H1 (cell line): ENCODE data around the gene LAD1.

Experiments used
- BRCA1 ChIP-seq: IDR thresholded peaks from 2 replicates; pipeline ENCODE4 v1.6.1; 2012; ENCODE audit warnings: low read depth, low read length, improper control_type of control experiment
- CBX8 ChIP-seq: fragments of 300-800, 300-1000 bp; sonication (generic); IDR thresholded peaks from 2 replicates; pipeline ENCODE4 v1.7.1; 2016; ENCODE audit warnings: low read depth, low read length, borderline replicate concordance
- CHD1 ChIP-seq: IDR thresholded peaks from 2 replicates; pipeline ENCODE4 v1.6.1; 2012; ENCODE audit warnings: low read depth, low read length, improper control_type of control experiment
- EZH2 ChIP-seq: fragments of 200-600 bp; sonication (generic); IDR thresholded peaks from 2 replicates; pipeline ENCODE4 v1.7.1; 2012; ENCODE audit warnings: low read depth, mild to moderate bottlenecking, moderate library complexity, low read length, inconsistent platforms; ENCODE audit not compliant: severe bottlenecking
- JUN ChIP-seq: IDR thresholded peaks from 2 replicates; pipeline ENCODE4 v1.6.1; 2011; ENCODE audit warnings: low read depth, mild to moderate bottlenecking, improper control_type of control experiment, low read length
- POLR2A ChIP-seq, 2 experiments: IDR thresholded peaks; 1 replicate in 1 of 2; 2 replicates in 1 of 2; pipeline ENCODE4 v1.6.1; 2011; ENCODE audit warnings: low read depth in 2 of 2, low read length in 2 of 2, mild to moderate bottlenecking in 2 of 2; ENCODE audit errors: control extremely low read depth in 1 of 2
- POLR2AphosphoS5 ChIP-seq: IDR thresholded peaks from 2 replicates; pipeline ENCODE4 v1.6.1; 2011; ENCODE audit warnings: low read depth, low read length
- RFX5 ChIP-seq: IDR thresholded peaks from 2 replicates; pipeline ENCODE4 v1.6.1; 2011; ENCODE audit warnings: low read depth, low read length, improper control_type of control experiment, borderline replicate concordance
- SIN3A ChIP-seq, 2 experiments: IDR thresholded peaks in 1 of 2; conservative IDR thresholded peaks in 1 of 2; 2 replicates each; pipeline ENCODE4 v1.6.1; 2011 to 2012; ENCODE audit warnings: low read length in 2 of 2, improper control_type of control experiment in 1 of 2, low read depth in 1 of 2, mild to moderate bottlenecking in 1 of 2
- SIRT6 ChIP-seq: IDR thresholded peaks from one replicate; pipeline ENCODE4 v1.7.1; 2012; ENCODE audit warnings: low read length, inconsistent platforms
- TAF1 ChIP-seq: IDR thresholded peaks from 2 replicates; pipeline ENCODE4 v1.6.1; 2011; ENCODE audit warnings: mild to moderate bottlenecking, low read depth, low read length
- TCF12 ChIP-seq: IDR thresholded peaks from 2 replicates; pipeline ENCODE4 v1.6.1; 2011; ENCODE audit warnings: low read depth, mild to moderate bottlenecking, low read length
- YY1 ChIP-seq: IDR thresholded peaks from 2 replicates; pipeline ENCODE4 v1.6.1; 2011; ENCODE audit warnings: low read depth, mild to moderate bottlenecking, low read length
- TF ChIP-seq, protein P1 (sequence below), 3 experiments: IDR thresholded peaks; 1 replicate in 2 of 3; 2 replicates in 1 of 3; pipeline versions ENCODE4 v1.5.1 to v1.6.1; 2011; ENCODE audit warnings: low read length in 3 of 3, mild to moderate bottlenecking in 3 of 3, inconsistent platforms in 2 of 3, low read depth in 1 of 3, moderate library complexity in 1 of 3; ENCODE audit not compliant: insufficient read depth in 1 of 3; ENCODE audit errors: control extremely low read depth in 1 of 3

GRCh38 chr1:201354151-201354900 is 44.8 kb downstream of the LAD1 start:
- TF ChIP-seq TAF1: no peak
- no peak for TF ChIP-seq POLR2A (IDR thresholded peaks at IDR 0.05; ENCODE audit: control extremely low read depth in 1 of 2, low read depth in 2 of 2, low read length in 2 of 2)
- TF ChIP-seq, protein P1, sequence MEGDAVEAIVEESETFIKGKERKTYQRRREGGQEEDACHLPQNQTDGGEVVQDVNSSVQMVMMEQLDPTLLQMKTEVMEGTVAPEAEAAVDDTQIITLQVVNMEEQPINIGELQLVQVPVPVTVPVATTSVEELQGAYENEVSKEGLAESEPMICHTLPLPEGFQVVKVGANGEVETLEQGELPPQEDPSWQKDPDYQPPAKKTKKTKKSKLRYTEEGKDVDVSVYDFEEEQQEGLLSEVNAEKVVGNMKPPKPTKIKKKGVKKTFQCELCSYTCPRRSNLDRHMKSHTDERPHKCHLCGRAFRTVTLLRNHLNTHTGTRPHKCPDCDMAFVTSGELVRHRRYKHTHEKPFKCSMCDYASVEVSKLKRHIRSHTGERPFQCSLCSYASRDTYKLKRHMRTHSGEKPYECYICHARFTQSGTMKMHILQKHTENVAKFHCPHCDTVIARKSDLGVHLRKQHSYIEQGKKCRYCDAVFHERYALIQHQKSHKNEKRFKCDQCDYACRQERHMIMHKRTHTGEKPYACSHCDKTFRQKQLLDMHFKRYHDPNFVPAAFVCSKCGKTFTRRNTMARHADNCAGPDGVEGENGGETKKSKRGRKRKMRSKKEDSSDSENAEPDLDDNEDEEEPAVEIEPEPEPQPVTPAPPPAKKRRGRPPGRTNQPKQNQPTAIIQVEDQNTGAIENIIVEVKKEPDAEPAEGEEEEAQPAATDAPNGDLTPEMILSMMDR (IDR thresholded peaks at IDR 0.05; ENCODE audit: control extremely low read depth in 1 of 3, insufficient read depth in 1 of 3, low read depth in 1 of 3, low read length in 3 of 3): peak; percentile 11 to 32 (median 23); a peak in 2 of 4 replicates
- TF ChIP-seq RFX5: no peak
- TF ChIP-seq TCF12: no peak
- no peak for TF ChIP-seq YY1
- no peak for TF ChIP-seq SIN3A (conservative IDR thresholded peaks at IDR 0.05 in 1 of 2, IDR thresholded peaks at IDR 0.05 in 1 of 2; ENCODE audit: low read depth in 1 of 2, low read length in 2 of 2)
- no peak for TF ChIP-seq CHD1
- no peak for TF ChIP-seq BRCA1
- TF ChIP-seq JUN: no peak
- no peak for TF ChIP-seq CBX8
- TF ChIP-seq SIRT6: no peak
- no peak for TF ChIP-seq EZH2
- no peak for TF ChIP-seq POLR2AphosphoS5
